H1 (cell line): ENCODE data around the gene OTOP1.

Experiments
- EGR1 ChIP-seq: IDR thresholded peaks from 2 replicates; pipeline ENCODE4 v1.6.1; 2011; ENCODE audit warnings: low read depth, low read length, borderline replicate concordance
- KDM1A ChIP-seq: fragments of 200-600, 300-600 bp; sonication (generic); IDR thresholded peaks from 2 replicates; pipeline ENCODE4 v1.7.1; 2016; ENCODE audit warnings: mild to moderate bottlenecking, low read length, borderline replicate concordance
- RAD21 ChIP-seq, 2 experiments: IDR thresholded peaks in 1 of 2; conservative IDR thresholded peaks in 1 of 2; 2 replicates each; pipeline ENCODE4 v1.6.1; 2011; ENCODE audit warnings: low read depth in 2 of 2, low read length in 2 of 2, improper control_type of control experiment in 1 of 2, inconsistent platforms in 1 of 2, mild to moderate bottlenecking in 1 of 2, moderate library complexity in 1 of 2
- SIN3A ChIP-seq, 2 experiments: IDR thresholded peaks in 1 of 2; conservative IDR thresholded peaks in 1 of 2; 2 replicates each; pipeline ENCODE4 v1.6.1; 2011 to 2012; ENCODE audit warnings: low read length in 2 of 2, improper control_type of control experiment in 1 of 2, low read depth in 1 of 2, mild to moderate bottlenecking in 1 of 2
- SUZ12 ChIP-seq: fragments of 200-600 bp; sonication (generic); IDR thresholded peaks from 2 replicates; pipeline ENCODE4 v1.6.1; 2012; ENCODE audit warnings: mild to moderate bottlenecking, inconsistent platforms, low read length, moderate library complexity, mixed read lengths
- ZNF274 ChIP-seq: IDR thresholded peaks from 2 replicates; pipeline ENCODE4 v1.7.0; 2012; ENCODE audit warnings: low read length, borderline replicate concordance; ENCODE audit errors: extremely low read depth
- TF ChIP-seq, protein P1 (sequence below), 3 experiments: IDR thresholded peaks; 1 replicate in 2 of 3; 2 replicates in 1 of 3; pipeline versions ENCODE4 v1.5.1 to v1.6.1; 2011; ENCODE audit warnings: low read length in 3 of 3, mild to moderate bottlenecking in 3 of 3, inconsistent platforms in 2 of 3, low read depth in 1 of 3, moderate library complexity in 1 of 3; ENCODE audit not compliant: insufficient read depth in 1 of 3; ENCODE audit errors: control extremely low read depth in 1 of 3
- TF ChIP-seq, protein P2 (sequence below): IDR thresholded peaks from 2 replicates; pipeline ENCODE4 v1.6.1; 2011; ENCODE audit warnings: low read length, improper control_type of control experiment

DNA sequence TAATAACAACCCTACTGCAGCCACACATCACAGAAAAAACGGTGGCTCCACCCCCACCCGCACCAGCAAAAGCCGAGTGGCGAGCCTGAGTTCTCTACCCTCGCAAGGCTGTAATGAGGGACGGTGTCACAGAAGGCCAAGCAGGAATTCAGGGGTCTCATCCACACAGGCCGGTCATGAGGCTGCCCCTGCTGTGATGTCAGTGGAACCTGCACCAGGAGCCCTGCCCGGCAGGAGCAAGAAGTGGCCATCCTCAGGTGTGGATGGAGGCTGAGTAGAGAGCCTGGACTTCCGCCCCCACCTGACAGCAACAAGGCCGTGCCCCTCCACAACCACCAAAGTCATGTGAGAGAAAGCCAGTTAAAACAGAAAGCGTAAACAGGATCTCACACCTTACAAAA is 42.6 kb upstream of the OTOP1 start:
- TF ChIP-seq SUZ12: no peak
- TF ChIP-seq, protein P1, sequence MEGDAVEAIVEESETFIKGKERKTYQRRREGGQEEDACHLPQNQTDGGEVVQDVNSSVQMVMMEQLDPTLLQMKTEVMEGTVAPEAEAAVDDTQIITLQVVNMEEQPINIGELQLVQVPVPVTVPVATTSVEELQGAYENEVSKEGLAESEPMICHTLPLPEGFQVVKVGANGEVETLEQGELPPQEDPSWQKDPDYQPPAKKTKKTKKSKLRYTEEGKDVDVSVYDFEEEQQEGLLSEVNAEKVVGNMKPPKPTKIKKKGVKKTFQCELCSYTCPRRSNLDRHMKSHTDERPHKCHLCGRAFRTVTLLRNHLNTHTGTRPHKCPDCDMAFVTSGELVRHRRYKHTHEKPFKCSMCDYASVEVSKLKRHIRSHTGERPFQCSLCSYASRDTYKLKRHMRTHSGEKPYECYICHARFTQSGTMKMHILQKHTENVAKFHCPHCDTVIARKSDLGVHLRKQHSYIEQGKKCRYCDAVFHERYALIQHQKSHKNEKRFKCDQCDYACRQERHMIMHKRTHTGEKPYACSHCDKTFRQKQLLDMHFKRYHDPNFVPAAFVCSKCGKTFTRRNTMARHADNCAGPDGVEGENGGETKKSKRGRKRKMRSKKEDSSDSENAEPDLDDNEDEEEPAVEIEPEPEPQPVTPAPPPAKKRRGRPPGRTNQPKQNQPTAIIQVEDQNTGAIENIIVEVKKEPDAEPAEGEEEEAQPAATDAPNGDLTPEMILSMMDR (IDR thresholded peaks at IDR 0.05; ENCODE audit: control extremely low read depth in 1 of 3, insufficient read depth in 1 of 3, low read depth in 1 of 3, low read length in 3 of 3): no peak
- TF ChIP-seq SIN3A (conservative IDR thresholded peaks at IDR 0.05 in 1 of 2, IDR thresholded peaks at IDR 0.05 in 1 of 2; ENCODE audit: low read depth in 1 of 2, low read length in 2 of 2): no peak
- TF ChIP-seq, protein P2, sequence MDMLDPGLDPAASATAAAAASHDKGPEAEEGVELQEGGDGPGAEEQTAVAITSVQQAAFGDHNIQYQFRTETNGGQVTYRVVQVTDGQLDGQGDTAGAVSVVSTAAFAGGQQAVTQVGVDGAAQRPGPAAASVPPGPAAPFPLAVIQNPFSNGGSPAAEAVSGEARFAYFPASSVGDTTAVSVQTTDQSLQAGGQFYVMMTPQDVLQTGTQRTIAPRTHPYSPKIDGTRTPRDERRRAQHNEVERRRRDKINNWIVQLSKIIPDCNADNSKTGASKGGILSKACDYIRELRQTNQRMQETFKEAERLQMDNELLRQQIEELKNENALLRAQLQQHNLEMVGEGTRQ: no peak
- TF ChIP-seq ZNF274: no peak
- TF ChIP-seq RAD21 (IDR thresholded peaks at IDR 0.05 in 1 of 2, conservative IDR thresholded peaks at IDR 0.05 in 1 of 2; ENCODE audit: low read depth in 2 of 2, low read length in 2 of 2): no peak
- no peak for TF ChIP-seq KDM1A
- TF ChIP-seq EGR1: no peak
